Medulla oblongata (tissue), 1 donor: ENCODE results near the gene KRTAP19-5.
"Not testable (repeated sequence)": the region's sequence is repeated elsewhere in the genome, so short reads cannot be mapped to it uniquely, and the experiment has no call there.

Source experiments
- DNase-seq: peaks from one replicate; pipeline ENCODE4 v3.0.0-alpha.2; 2015; ENCODE audit errors: extremely low spot score

The KRTAP19-5 gene

GRCh38 chr21:30502041-30502440 is at the start of gene KRTAP19-5:
KRTAP19-5 (minus strand) TSS chr21:30502141; CDS start chr21:30502090, 51 bp downstream.
- no peak for DNase-seq

GRCh38 chr21:30541764-30542163 is 39.8 kb upstream of the KRTAP19-5 start, which contains the start of gene KRTAP19-6:
KRTAP19-6 (minus strand) TSS chr21:30541864; CDS start chr21:30541833, 31 bp downstream.
- DNase-seq, result no peak

DNA sequence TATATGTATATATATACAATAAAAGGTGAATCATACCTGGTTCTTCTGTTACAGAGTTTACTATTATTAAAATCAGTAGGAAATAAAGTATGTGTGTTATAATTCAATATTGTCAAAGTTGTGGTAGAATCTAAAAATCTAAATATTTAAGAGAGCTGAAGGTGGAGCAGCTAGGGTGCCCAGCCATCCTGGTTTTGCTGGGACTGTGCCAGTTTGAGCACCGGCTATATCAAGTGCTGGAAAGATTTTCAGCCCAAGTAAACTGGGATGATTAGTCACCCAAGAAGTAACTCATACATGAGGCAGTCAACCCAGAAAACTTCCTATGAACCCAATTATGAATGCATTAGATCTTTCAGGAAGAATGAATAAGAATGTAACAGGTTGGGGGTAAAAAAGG is 16.9 kb upstream of the KRTAP19-5 start:
- DNase-seq, result no peak

- no peak for DNase-seq
Measured at GRCh38 chr21:30515681-30516080, 13.7 kb upstream of the KRTAP19-5 start.

DNA sequence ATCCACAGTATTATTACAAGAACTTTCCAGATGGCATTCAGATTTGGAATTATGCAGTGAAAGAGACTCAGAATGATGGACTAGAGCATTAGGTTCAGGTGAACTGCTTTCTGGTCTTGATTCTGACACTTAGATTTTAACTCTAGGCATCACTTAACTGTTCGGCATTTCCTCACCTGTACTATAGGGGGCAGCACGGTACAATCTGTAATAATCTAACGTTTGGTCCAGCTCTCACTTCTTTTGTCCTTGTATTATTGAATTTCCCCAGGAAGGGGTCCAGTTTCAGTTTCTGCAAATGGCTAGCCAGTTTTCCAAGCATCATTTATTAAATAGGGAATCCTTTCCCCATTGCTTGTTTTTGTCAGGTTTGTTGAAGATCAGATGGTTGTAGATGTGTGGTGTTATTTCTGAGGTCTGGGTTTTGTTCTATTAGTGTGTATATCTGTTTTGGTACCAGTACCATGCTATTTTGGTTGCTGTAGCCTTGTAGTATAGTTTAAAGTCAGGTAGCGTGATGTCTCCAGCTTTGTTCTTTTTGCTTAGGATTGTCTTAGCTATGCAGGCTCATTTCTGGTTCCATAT is 3.8 kb upstream of the KRTAP19-5 start:
- not testable (repeated sequence) for DNase-seq

DNA sequence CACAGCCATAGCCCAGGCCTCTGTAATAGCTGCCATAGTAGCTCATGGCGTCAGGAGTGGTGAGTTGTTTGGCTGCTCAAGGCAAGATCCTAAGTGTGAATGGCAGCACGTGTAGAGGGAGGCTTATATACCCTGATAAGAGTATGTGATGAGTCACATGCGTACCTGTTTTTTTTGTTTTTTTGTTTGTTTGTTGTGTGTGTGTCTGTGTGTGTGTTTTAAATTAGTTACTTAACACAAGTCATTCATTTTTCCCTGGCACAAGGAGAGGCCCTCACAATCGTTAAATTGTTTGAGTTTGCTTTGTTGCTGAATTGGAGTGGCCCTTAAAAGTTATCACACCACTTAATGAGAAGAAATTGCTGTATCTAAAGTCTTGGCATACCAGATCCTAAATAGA is 4.9 kb downstream of the KRTAP19-5 start, which contains the start of gene KRTAP19-4:
TSS of gene KRTAP19-4 (minus strand) at position 101 of the 400 bp plus-strand sequence. CDS start at position 46, 55 bp downstream.
- DNase-seq, result no peak

- DNase-seq, result no peak
Measured at GRCh38 chr21:30491963-30492428, 9.9 kb downstream of the KRTAP19-5 start, which contains the start of gene KRTAP19-3. KRTAP19-3 (minus strand) TSS chr21:30492013; CDS start chr21:30491957, 56 bp downstream.

DNA sequence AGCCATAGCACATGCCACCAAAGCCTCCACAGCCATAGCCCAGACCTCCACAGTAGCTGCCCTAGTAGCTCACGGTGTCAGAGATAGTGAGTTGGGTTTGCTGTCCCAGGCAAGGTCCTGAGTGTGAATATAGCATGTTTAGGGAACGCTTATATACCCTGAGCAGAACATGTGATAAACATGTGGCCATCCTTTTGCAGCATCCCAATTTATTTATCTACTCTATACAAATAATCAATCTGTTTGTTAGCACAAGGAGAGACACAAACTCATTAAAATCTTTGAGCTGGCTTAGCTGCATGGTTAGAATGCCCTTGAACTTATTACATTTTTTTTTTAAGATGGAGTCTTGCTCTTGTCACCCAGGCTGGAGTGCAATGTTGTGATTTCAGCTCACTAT is 14.6 kb downstream of the KRTAP19-5 start, which contains the start of gene KRTAP19-2:
TSS of gene KRTAP19-2 (minus strand) at position 101 of the 400 bp plus-strand sequence. CDS start at position 13, 88 bp downstream.
- DNase-seq, result no peak

DNA sequence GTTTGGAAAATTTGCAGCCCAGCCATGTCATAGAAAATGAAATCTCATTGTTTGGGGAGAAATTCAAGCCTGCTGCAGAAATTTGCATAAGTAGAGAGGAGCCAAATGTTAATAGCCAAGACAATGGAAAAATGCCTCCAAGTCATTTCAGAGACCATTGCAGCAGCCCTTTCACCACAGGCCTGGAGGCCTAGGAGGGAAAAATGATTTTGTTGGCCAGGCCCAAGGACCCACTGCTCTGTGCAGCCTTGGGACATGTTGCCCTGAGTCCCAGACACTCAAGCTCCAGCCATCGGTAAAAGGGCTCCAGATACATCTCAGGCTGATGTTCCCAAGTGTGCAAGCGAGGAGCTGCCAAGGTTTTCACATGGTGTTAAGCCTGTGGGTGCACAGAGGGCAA is 15.8 kb downstream of the KRTAP19-5 start:
- DNase-seq, result no peak

DNA sequence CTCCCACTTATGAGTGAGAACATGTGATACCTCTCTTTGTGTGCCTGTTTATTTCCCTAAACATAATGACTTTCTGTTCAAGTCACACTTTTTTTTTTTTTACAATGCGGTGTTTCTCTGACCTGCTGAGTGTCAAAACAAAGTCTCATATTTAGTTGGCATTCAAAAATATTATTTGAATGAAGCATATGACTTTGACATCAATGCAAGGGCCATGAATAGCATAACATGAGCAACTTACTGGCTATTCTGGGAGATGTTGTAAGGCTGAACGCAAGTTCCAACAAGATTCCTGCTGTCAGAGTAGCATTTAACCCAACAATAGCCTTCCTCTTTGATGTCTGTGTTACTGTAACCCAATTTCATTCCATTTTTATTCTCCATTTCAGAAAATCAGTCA is 19.8 kb downstream of the KRTAP19-5 start:
- no peak for DNase-seq

DNA sequence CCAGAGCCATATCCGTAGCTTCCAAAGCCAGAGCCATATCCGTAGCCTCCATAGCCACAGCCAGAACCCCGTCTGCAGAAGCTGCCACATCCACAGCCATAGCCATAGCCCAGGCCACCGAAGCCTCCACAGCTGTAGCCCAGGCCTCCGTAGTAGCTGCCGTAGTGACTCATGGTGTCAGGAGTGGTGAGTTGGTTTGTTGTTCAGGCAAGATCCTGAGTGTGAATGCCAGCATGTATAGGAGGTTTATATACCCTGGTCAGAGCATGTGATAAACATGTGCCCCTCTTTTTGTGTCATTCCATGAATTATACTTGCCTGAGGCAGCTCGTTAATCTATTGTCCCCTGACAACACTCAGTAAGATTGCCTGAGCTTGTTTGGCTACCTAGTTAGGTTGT is 21.8 kb downstream of the KRTAP19-5 start, which contains the start of gene KRTAP19-1:
TSS of gene KRTAP19-1 (minus strand) at position 223 of the 400 bp plus-strand sequence. CDS start at position 173, 50 bp downstream.
- no peak for DNase-seq

DNA sequence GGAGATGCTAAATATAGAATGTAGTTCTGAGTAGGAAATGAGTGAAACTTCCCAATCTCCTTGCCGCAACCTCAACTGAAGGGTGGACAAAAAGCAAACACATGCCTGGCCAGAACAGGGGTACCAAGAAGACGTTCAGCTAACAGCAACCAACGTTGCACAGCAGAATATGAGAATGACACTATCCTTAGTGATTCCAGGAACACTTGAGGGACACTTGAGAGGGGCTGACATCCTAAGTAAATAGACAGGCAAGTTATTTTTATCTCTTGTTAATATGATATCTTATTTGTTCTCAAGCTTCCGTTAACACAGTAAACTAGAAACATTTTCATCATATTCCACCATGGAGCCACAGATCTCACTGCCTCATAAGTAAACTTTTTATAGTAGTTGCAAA is 22.7 kb downstream of the KRTAP19-5 start:
- DNase-seq, result no peak

DNA sequence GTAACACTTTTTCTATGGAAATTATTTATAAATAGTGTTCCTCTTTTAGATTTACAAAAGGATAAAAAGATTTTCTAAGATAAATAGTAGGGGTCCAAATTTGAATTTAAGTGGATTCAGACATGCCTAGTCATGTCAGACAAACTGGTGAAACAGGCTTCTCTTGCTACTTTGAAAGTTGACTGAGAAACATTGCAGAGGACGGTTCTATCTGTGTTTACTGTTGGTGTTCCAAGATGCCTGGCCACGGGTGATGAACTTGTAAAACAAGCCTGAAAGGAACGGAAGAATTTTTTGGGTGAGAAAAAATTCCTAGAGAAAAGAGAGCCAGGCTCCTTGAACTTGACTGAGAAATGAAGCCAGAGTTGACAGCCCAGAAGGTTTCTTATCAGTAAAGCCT is 23.9 kb downstream of the KRTAP19-5 start:
- no peak for DNase-seq

DNA sequence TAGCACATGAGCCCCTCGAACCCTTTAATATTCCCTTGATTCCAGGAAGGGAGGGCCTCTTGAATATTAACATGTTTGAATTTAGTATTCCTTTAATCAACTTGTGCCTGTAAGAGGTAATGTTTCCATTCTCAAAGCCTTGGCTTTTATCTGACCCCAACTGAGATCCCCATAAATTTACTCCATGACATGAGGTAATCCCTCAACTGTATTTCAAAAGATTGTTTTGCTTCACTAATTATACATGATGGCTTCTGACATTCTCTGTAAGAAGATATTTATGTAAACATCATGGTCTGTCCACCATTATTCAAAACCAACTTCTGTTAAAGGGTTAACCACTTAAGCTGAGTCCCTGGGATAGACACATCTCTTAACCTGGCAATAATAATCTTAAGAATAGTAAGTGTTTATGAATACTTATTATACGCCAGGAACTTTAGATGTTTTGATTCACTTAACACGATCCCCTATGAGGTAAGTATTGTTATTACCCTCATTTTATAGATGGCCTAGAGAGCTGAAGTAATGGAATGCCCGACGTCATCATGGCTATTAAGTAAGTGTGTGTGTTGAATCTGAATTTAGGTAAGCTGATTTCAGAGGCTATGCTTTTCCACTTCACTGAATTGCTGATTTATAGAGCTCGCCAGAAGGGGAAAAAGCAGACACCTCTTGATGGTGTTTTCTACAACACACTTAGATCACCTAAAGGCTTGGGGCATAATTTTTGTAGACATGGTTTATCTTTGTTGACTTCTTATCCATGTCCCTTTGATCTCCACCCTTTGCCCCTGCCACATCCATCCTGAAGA is 32.8 kb downstream of the KRTAP19-5 start:
- no peak for DNase-seq

DNA sequence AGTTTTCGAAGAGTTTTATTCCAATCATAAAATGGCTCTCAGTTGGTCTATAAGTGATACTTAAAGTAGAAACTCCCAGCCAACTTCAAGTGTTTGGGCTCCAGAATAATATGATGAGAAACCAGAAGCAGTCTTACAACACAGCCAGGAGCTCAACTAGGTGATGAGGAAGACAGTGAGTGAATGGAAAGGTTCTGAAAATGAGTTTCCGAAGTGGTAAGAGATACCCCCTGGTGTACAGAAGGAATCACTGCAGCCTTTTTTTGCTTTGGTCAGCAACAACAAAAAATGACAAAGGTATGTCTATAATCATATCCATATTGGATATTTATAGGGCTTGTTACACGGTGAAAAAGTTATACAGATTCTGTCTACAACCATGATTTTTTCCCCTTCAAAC is 38.2 kb downstream of the KRTAP19-5 start:
- DNase-seq, result no peak
